ENCODE measurements around the gene TBXT. TPM values are rescaled to one million over a fixed set of nuclear protein-coding genes. Genes with fewer than 3 reads are reported as not detected.

The TBXT gene
- total RNA-seq, 6 experiments from 2014 or later: not detected

- Mint-ChIP-seq H3K36me3 (ENCODE audit: low read depth) (no peaks in the 10 kb centered on the region), H3K4me3 (no peak overlapping the region), H3K27ac (no peak overlapping the region), H3K4me1 (ENCODE audit: low read depth) (no peaks in the 10 kb centered on the region), H3K9me3 (peaks cover 11% of the 10 kb centered on the region), H3K27me3 (ENCODE audit: insufficient read depth) (peaks cover 17% of the 10 kb centered on the region)
- DNase-seq: no peak
- TF ChIP-seq, protein P1, sequence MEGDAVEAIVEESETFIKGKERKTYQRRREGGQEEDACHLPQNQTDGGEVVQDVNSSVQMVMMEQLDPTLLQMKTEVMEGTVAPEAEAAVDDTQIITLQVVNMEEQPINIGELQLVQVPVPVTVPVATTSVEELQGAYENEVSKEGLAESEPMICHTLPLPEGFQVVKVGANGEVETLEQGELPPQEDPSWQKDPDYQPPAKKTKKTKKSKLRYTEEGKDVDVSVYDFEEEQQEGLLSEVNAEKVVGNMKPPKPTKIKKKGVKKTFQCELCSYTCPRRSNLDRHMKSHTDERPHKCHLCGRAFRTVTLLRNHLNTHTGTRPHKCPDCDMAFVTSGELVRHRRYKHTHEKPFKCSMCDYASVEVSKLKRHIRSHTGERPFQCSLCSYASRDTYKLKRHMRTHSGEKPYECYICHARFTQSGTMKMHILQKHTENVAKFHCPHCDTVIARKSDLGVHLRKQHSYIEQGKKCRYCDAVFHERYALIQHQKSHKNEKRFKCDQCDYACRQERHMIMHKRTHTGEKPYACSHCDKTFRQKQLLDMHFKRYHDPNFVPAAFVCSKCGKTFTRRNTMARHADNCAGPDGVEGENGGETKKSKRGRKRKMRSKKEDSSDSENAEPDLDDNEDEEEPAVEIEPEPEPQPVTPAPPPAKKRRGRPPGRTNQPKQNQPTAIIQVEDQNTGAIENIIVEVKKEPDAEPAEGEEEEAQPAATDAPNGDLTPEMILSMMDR (IDR thresholded peaks at IDR 0.05): no peak
These were observed 2.1 kb upstream of the TBXT start for GRCh38 chr6:166169549-166170421.

DNA sequence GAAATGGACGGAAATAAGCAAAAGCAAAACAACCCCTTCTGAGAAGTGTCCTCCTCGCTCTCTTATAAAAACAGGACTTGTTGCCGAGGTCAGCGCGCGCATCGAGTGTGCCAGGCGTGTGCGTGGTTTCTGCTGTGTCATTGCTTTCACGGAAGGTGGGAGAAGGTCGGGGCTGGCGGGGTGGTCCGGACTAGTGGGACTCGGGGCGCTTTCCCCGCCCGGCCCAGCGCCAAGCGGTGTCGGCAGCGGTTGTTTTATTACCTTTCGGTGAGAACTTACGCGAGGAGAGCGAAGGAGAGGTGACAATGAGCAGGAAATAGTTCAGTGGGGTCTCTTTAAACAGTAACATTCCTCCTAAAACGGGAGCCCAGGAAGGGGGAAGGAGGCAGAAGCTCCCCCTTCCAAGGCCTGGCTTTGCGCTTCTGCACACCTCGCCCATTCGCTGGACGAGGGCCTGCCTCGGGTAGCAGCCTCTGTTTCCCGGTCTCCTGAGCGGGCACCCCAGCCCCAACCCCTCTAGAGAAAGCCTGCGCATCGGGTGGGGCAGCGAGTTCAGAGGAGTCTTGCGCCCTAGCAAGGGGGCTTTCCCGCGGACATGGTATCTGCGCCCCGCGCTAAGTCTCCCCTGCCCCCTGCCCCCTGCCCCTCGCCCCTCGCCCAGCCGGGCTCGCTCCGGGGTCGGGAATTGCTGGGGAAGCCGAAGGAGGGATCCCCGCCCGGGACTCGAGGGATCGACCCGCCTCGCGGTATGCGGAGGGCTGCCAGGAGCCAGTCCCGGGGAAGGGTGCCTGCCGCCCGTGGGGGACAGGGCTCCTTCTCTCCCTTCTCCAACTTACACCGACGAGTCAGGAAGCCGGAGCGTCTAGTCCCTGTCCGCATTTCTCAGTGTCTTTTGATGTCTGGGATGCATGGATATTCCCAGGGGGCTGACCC is 1.2 kb upstream of the TBXT start:
- no peak for DNase-seq
- Mint-ChIP-seq H3K4me1 (ENCODE audit: low read depth) (no peaks in the 10 kb centered on the region), H3K27me3 (ENCODE audit: insufficient read depth) (peaks cover 19% of the 10 kb centered on the region), H3K4me3 (no peak overlapping the region), H3K36me3 (ENCODE audit: low read depth) (no peaks in the 10 kb centered on the region), H3K9me3 (peaks cover 16% of the 10 kb centered on the region), H3K27ac (no peak overlapping the region)
- TF ChIP-seq, protein P1 (IDR thresholded peaks at IDR 0.05): no peak

- H3K27ac Mint-ChIP-seq: no peak overlapping the region
- H3K36me3 Mint-ChIP-seq (ENCODE audit: low read depth): 0 out of 2 replicates have a peak, but pooled peaks cover 4% of the 10 kb centered on the region
- no peaks in the 10 kb centered on the region for H3K4me1 Mint-ChIP-seq (ENCODE audit: low read depth)
- DNase-seq: no peak
- TF ChIP-seq, protein P1 (IDR thresholded peaks at IDR 0.05): no peak
- no peak overlapping the region for H3K4me3 Mint-ChIP-seq
- H3K9me3 Mint-ChIP-seq: peaks cover 28% of the 10 kb centered on the region
- peaks cover 19% of the 10 kb centered on the region for H3K27me3 Mint-ChIP-seq (ENCODE audit: insufficient read depth)
These were observed 356 bp downstream of the TBXT start for GRCh38 chr6:166167258-166167731.

DNA sequence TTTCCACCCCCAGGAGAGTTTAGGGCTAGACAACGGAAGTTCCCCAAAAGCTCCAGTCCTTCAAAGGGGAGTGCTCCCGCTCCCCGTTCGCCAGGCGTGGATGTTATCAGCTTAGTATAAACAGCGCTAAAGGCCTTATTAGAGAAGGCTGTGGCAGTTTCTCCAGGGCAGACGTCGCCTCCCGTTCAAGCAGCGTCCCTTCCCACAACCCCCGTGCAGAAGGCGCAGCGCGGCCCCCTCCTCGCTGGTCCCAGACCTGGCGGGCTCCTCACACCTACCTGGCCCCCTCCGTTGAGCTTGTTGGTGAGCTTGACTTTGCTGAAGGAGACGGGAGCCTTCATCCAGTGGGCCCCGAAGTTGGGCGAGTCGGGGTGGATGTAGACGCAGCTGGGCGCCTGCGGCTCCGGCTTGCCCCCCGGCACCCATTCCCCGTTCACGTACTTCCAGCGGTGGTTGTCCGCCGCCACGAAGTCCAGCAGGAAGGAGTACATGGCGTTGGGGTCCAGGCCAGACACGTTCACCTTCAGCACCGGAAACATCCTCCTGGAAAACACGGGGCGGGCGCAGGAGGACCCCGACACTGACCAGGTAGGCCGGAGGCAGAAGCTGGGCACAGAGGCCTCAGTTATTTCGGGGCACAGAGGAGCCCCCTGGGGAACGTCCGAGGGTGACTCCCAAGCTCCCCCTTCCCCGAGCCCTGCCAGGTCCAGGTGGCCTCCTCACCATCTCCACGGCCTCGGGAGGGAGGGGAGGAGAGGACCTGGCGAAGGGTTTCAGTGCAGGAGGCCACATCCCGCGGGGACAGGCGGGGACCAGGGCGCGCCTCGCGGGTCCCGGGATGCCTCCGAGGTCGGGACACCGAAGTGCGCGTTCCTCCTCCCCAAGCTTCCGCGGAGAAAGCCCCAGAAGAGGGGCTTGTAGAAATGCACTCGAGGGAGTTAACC is 1.1 kb downstream of the TBXT start:
- TF ChIP-seq, protein P1 (IDR thresholded peaks at IDR 0.05): no peak
- no peaks in the 10 kb centered on the region for H3K4me1 Mint-ChIP-seq (ENCODE audit: low read depth)
- peaks cover 19% of the 10 kb centered on the region for H3K27me3 Mint-ChIP-seq (ENCODE audit: insufficient read depth)
- DNase-seq: no peak
- H3K27ac Mint-ChIP-seq: no peak overlapping the region
- 0 out of 2 replicates have a peak, but pooled peaks cover 4% of the 10 kb centered on the region for H3K36me3 Mint-ChIP-seq (ENCODE audit: low read depth)
- H3K4me3 Mint-ChIP-seq: no peak overlapping the region
- peaks cover 32% of the 10 kb centered on the region for H3K9me3 Mint-ChIP-seq
